Urothelium cell line (cell line): Measurements from ENCODE around the gene KLHL22.
"Not testable (repeated sequence)": the region's sequence is repeated elsewhere in the genome, so short reads cannot be mapped to it uniquely, and the experiment has no call there.

Experiments
- DNase-seq: peaks from one replicate; pipeline ENCODE4 v3.0.0; 2011; ENCODE audit warnings: low spot score, mixed read lengths
- FAIRE-seq: peaks from 2 replicates; lab custom pipeline; 2011; peaks lifted over from hg19 to GRCh38; lab: Jason Lieb, UNC

KLHL22 gene

GRCh38 chr22:20404881-20405280 lies 90.7 kb downstream of the KLHL22 start:
- no peak for FAIRE-seq

GRCh38 chr22:20403779-20404140 lies 91.8 kb downstream of the KLHL22 start:
- DNase-seq = no peak
- peak; percentile 62 for FAIRE-seq

More at GRCh38 chr22:20404881-20405280, 90.7 kb downstream of the KLHL22 start:
- DNase-seq = no peak

GRCh38 chr22:20402960-20403778 lies 92.4 kb downstream of the KLHL22 start:
- DNase-seq = no peak
- FAIRE-seq = peak; percentile 93

- FAIRE-seq (peak; percentile 95), DNase-seq (no peak)
These were observed 94.1 kb downstream of the KLHL22 start for GRCh38 chr22:20401376-20402014.

GRCh38 chr22:20400606-20401375 lies 94.8 kb downstream of the KLHL22 start:
- DNase-seq (no peak), FAIRE-seq (no peak)

DNA sequence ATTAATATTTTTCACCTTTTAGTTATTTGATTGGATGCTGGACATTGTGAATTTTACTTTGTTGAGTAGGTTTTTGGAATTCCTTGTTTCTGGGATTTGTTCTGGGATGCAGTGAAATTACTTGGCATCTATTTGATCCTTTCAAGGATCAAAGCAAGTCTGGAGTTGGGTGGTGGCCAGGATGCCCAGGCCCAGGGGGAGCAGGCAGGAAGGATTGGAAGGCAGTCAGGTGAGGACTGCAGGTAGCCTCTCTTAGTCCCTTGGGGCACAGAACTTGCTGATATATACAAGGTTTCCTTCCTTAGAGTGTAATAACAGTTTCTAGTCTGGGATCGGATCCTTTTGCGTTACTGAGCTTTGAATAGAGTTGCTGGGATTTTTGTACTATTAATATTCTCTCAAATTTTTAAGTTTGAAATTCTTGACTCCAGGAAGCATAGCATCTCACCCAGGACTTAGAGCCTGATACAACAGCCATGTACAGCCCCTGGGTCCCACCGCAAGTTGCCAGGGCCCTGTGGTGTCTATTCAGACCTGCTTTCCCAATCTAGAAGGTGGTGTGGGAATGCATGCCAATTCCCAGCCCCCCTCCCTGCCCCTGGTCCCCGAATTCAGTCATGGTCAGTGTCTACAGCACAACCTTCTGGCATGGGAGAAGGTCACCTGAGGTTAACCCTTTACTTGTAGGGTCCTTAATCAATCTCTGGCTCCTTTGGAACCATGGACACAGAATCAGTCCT lies 95.6 kb downstream of the KLHL22 start:
- FAIRE-seq = no peak
- no peak for DNase-seq

DNA sequence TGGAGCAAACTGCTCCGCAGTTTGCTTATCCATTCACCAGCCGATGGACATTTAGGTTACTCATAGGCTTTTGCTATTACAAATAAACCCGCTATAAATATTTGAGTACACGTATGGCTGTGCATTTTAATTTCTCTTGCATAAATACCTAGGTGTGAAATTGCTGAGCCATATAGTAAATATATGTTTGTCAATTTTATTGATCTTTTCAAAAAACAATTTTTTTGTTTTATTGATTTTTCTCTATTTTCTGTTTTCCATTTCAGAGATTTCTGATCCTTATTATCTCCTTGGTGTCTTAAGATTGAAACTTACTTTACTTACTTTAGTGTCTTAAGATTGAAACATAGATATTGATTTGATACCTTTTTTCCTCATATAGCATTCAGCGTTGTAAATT lies 97.2 kb downstream of the KLHL22 start:
- no peak for FAIRE-seq
- DNase-seq = no peak

DNA sequence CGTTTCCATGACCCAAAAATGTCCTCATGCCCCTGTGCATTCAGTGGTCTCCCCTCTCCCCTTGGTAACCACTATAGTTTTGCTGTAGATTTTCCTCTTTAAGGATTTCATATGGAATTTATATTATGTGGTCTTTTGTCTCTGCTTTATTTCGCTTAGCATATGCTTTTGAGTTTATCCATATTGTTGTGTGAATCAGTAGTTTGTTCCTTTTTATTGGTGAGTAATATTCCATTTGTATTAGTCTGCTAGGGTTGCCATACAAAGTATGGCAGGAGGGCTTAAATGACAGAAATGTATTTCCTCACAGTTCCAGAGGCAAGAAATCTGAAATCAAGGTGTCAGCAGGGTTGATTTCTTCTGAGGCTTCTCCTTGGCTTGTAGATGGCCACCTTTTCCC lies 98.1 kb downstream of the KLHL22 start:
- DNase-seq (no peak), FAIRE-seq (no peak)

- DNase-seq (no peak), FAIRE-seq (peak; percentile 66)
These were observed 99.0 kb downstream of the KLHL22 start for GRCh38 chr22:20396639-20397038.

GRCh38 chr22:20395907-20396287 lies 99.7 kb downstream of the KLHL22 start:
- no peak for DNase-seq
- no peak for FAIRE-seq

- DNase-seq (no peak), FAIRE-seq (peak; percentile 81)
These were observed 100.3 kb downstream of the KLHL22 start for GRCh38 chr22:20395181-20395906.

GRCh38 chr22:20393705-20394476 lies 101.7 kb downstream of the KLHL22 start, which contains the start of gene ZNF74:
Gene ZNF74, plus strand, starts transcription at chr22:20394151. Its CDS starts 478 bp downstream, at chr22:20394629.
- DNase-seq = peak; percentile 96
- peak; percentile 94 for FAIRE-seq

DNA sequence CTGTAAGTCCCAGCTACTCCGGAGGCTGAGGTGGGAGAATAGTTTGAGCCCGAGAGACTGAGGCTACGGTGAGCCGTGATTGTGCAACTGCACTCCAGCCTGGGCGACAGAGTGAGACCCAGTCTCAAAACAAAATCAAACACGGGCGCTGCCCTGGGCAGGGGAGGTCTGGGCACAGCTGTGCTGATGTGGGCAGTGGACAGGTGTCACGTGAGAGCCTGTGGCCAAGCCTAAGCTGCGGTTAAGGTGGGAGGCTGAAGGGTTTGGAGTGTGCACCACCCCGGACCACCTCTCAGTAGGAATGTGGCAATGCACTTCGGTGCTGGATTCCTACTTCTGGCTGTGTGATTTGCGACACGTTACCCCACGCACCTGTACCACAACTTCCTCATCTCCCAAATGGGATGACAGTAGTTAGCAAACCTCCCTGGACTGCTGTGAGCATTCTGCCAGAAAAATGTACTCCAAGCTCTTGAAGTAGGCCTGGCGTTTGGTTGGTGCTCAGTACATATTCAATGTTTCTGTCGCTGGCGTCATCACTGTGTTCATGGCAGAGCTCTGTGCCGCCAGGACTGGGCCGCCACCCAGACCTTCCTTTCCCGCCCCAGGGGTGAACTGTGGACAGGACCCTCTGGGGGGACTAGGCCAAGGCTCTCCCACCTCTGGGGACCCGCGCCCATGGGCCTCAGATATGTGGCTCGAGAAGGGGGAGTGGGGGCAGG lies 102.5 kb downstream of the KLHL22 start:
- no peak for FAIRE-seq

GRCh38 chr22:20392365-20392881 lies 103.2 kb downstream of the KLHL22 start:
- FAIRE-seq, DNase-seq: not testable (repeated sequence)

More for the DNA sequence above, 102.5 kb downstream of the KLHL22 start:
- no peak for DNase-seq
